C1 segment of cervical spinal cord (tissue), 14 donors: ENCODE results near the gene AATK.

Experiments
- DNase-seq, 14 donors: peaks; one replicate each; lab custom pipeline; 2025; lab: John Stamatoyannopoulos, UW

The AATK gene

GRCh38 chr17:81075307-81075706 lies 90.7 kb downstream of the AATK start:
- no peak for DNase-seq

DNA sequence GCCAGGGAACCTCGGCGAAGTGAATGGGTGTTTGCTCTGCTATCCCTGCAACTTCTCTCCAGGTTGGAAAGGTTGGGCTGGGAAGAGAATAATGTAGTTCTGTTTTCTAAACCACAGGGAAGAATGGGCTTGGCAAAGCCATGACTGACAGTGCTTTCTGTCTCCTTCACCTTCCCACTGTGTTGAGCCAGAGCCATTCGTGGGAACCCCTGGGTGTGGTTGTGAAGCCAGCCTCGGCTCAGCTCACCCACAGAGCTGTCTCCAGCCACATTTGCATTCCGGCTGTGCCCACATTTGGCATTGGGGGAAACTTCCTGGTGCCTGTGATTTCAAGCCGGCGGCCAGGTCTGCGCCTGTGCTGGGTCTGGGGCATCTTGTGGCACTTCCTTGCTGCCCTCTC lies 91.1 kb downstream of the AATK start:
- peak in 1 of 14 donors; percentile 27 for DNase-seq

DNA sequence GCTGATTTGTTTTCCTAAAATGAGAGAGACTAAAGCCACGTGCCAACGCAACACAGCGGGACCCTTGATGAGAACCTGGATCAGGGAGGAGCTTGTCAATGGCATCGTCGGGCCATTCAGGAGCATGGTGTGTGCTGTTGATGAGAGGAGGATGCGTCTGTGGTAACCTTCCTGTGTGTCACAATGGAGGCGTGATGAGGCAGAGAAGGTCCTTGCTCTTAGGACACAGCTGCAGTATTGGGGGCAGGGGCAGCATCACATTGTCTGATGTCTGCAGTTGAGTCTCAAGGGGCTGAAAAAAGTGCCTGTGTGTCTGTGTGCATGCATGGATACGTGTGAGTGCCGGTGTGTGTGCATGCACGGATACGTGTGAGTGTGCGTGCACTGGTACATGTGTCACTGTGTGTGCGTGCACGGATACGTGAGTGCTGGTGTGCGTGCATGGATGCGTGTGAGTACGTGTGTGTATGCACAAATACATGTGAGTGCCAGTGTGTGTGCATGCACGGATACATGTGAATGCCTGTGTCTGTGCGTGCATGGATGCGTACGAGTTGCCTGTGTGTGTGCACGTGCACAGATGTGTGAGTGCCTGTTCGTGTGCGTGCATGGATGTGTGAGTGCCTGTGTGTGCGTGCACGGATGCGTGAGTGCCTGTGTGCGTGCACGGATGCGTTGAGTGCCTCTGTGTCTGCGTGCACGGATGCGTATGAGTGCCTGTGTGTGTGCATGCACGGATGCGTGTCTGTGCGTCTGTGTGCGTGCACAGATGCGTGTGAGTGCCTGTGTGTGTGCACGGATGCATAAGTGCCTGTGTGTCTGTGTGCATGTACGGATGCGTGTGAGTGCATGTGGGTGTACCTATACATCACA lies 91.8 kb downstream of the AATK start:
- no peak for DNase-seq

DNA sequence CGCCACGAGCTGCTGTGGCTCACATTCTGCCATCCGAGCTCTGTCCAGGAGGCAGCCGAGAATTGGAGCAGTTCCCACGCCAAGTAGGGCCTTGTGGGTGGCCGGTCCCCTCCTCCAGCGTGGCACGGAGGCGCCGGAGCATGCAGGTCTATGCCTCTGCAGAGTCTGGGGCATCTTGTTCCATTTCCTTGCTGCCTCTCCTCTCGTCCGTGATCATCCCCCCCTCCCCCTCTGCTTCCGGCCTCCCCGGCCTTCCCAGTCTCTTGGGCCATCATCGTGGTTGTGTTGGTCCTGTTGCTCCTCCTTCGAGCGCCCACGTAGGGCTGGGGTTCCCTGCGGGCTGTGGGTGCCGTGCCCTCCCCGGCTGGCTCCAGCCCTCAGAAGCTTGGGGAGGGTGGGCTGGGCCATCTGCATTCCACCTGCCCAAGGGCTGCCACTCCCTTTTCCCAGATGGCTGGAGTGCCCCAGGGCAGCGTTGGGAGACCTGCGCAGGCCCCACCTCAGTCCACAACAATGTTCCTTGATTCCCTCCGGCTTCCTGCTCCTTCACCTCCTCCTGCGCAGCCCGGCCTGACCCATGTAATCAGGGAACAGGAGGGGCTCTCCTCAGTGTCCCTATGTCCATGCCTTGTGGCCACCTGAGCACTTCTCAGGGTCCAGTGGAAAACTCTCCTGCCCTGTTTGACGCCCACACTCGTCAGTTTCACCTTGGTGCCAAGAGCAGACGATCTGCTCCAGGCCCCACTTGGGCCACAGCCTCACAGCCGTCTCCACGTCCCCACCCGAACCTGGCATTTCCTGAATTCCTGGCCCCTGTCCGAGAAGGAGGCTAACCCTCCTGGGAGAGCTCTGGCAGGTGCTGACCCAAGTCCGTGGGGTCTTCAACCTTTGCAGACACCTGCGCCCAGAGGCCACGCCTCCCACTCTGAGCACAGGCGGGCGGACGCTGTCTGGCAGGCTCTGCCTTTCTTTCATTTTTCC lies 94.0 kb downstream of the AATK start:
- DNase-seq, result no peak

DNA sequence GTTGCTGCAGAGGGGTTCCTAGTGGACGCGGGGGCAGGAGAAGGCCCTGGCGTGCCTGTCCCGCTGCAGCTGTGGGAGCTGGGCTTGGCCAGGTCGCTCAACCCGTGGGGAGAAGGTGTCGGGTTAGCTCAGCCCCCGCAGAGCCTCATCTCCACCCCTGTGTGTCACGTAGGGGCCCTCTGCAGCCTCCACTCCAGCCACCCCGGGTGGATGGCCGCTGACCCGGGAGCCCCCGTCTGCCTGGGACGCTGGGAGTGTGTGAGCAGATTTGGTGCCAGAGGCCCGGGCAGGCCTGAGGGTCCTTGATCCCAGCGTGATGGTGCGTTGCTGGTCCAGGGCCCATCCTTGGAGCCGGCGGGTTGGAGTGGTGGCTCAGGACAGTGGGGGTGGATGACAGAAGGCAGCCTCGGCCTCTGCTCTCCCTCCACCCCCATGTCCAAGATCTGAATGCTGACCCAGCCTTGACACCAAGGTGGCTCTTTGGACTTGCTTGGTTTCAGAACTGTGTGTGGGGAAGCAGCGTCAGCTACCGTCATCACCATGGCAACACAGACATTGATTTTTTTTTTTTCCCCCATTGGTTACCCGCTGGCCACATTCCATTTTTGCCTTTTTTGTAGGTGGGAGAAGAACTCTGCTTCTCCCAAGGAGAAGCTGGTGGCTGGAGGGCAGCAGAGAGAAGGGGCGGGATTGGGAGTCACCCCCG lies 95.3 kb downstream of the AATK start:
- no peak for DNase-seq

DNA sequence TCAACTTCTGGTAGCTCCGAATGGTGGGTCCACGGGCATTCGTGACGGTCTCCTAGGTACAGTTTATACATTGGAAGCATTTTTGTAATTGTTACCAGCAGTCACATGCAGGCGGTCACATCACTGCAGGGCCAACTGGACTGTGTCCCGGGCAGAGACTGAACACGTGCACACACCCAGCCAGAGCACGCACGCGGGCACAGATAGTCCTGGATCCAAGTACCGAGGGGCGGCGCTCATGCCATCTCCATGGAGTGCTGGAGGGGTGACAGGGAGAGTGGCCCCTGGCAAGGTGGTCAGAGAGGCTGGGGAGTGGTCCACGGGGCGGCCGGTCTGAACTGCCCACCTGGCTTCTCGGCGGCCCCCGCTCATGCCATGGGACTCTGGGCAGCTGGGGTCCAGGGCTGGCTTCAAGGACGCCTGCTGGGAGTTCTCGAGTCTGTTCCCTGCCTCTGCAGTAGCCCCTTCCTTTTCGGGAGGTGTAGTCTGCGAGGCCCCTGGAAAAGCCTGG lies 96.8 kb downstream of the AATK start:
- DNase-seq, result peak in 1 of 14 donors; percentile 31

- DNase-seq, result no peak
These were observed 97.4 kb downstream of the AATK start for GRCh38 chr17:81068411-81069134.

- DNase-seq, result peak in 1 of 14 donors; percentile 55
These were observed 98.6 kb downstream of the AATK start for GRCh38 chr17:81067391-81067811.
